ENCODE results near the gene TRIM7. TPM values are rescaled to one million over a fixed set of nuclear protein-coding genes. Genes with fewer than 3 reads are reported as not detected.
A peak's percentile ranks its signal among the peaks of the same experiment; 100 is the strongest.

The TRIM7 gene
- total and polyA plus RNA-seq, 12 donors = 0.55 to 6.3 (median 3.8) TPM

GRCh38 chr5:181197326-181197951 is 7.6 kb downstream of the TRIM7 start:
- DNase-seq = no peak
- TF ChIP-seq POLR2A (IDR thresholded peaks at IDR 0.05) (no peak), CTCF (IDR thresholded peaks at IDR 0.05) (no peak)
- H3K4me1 ChIP-seq (replicated peaks in 1 of 2) = peaks cover 0 to 8% of the 10 kb centered on the region in 2 donors
- intact Hi-C loops (cut with DNase I) = no loop called here
- peak overlapping the region in 1 of 5 donors; percentile 29 for H3K27ac ChIP-seq
- WGBS, 4 donors = 72 to 81% (median 75%) methylated on average over 8 of the region's 8 CpGs
- no peak overlapping the region for H3K4me3 ChIP-seq
- H3K9me3 ChIP-seq (replicated peaks in 1 of 3) = no peaks in the 10 kb centered on the region
- no peaks in the 10 kb centered on the region for H3K36me3 ChIP-seq (replicated peaks in 1 of 2)
- no peaks in the 10 kb centered on the region for H3K27me3 ChIP-seq

GRCh38 chr5:181195249-181195761 is 9.7 kb downstream of the TRIM7 start:
- Histone ChIP-seq H3K36me3 (replicated peaks in 1 of 2) (no peaks in the 10 kb centered on the region), H3K27me3 (no peaks in the 10 kb centered on the region), H3K4me1 (replicated peaks in 1 of 2) (peaks cover 5 to 18% of the 10 kb centered on the region in 2 donors), H3K27ac (no peak overlapping the region), H3K9me3 (replicated peaks in 1 of 3) (no peaks in the 10 kb centered on the region), H3K4me3 (no peak overlapping the region)
- 79 to 83% (median 82%) methylated on average over 35 to 45 of the region's 45 CpGs for WGBS, 4 donors
- TF ChIP-seq CTCF (IDR thresholded peaks at IDR 0.05) = no peak
- TF ChIP-seq POLR2A (IDR thresholded peaks at IDR 0.05) = no peak
- DNase-seq = no peak
- intact Hi-C loops (cut with DNase I) = no loop called here

GRCh38 chr5:181194489-181195248 is 10.3 kb downstream of the TRIM7 start:
- H3K27me3 ChIP-seq = no peaks in the 10 kb centered on the region
- DNase-seq = peak in 2 of 7 donors; percentile 24 to 54
- peaks cover 12 to 20% of the 10 kb centered on the region in 2 donors for H3K4me1 ChIP-seq (replicated peaks in 1 of 2)
- intact Hi-C loops (cut with DNase I) = no loop called here
- 69 to 81% (median 74%) methylated on average over 15 to 21 of the region's 21 CpGs for WGBS, 4 donors
- no peak overlapping the region for H3K27ac ChIP-seq
- no peak overlapping the region for H3K4me3 ChIP-seq
- no peak for TF ChIP-seq POLR2A (IDR thresholded peaks at IDR 0.05)
- TF ChIP-seq CTCF (IDR thresholded peaks at IDR 0.05) = no peak
- no peaks in the 10 kb centered on the region for H3K9me3 ChIP-seq (replicated peaks in 1 of 3)
- H3K36me3 ChIP-seq (replicated peaks in 1 of 2) = no peaks in the 10 kb centered on the region

GRCh38 chr5:181193656-181194055 is 11.3 kb downstream of the TRIM7 start:
- 94 to 100% (median 97%) methylated on average over 2 of the region's 2 CpGs for WGBS, 4 donors
- DNase-seq = no peak
- Histone ChIP-seq H3K4me3 (no peak overlapping the region), H3K9me3 (replicated peaks in 1 of 3) (no peaks in the 10 kb centered on the region), H3K27ac (no peak overlapping the region), H3K27me3 (no peaks in the 10 kb centered on the region), H3K4me1 (replicated peaks in 1 of 2) (peaks cover 17 to 20% of the 10 kb centered on the region in 2 donors), H3K36me3 (replicated peaks in 1 of 2) (no peaks in the 10 kb centered on the region)
- intact Hi-C loops (cut with DNase I) = no loop called here
- TF ChIP-seq POLR2A (IDR thresholded peaks at IDR 0.05) = no peak
- no peak for TF ChIP-seq CTCF (IDR thresholded peaks at IDR 0.05)

All from adrenal gland (tissue), 12 donors.